Superior temporal gyrus (tissue), 1 donor: ENCODE measurements around the gene NR2F1-AS1.

Experiments used
- DNase-seq: peaks from one replicate; pipeline ENCODE4 v3.0.0-alpha.2; 2016; ENCODE audit errors: extremely low spot score

The NR2F1-AS1 gene

GRCh38 chr5:93603078-93603792, 22.2 kb upstream of the NR2F1-AS1 start:
- peak; percentile 52 for DNase-seq

DNA sequence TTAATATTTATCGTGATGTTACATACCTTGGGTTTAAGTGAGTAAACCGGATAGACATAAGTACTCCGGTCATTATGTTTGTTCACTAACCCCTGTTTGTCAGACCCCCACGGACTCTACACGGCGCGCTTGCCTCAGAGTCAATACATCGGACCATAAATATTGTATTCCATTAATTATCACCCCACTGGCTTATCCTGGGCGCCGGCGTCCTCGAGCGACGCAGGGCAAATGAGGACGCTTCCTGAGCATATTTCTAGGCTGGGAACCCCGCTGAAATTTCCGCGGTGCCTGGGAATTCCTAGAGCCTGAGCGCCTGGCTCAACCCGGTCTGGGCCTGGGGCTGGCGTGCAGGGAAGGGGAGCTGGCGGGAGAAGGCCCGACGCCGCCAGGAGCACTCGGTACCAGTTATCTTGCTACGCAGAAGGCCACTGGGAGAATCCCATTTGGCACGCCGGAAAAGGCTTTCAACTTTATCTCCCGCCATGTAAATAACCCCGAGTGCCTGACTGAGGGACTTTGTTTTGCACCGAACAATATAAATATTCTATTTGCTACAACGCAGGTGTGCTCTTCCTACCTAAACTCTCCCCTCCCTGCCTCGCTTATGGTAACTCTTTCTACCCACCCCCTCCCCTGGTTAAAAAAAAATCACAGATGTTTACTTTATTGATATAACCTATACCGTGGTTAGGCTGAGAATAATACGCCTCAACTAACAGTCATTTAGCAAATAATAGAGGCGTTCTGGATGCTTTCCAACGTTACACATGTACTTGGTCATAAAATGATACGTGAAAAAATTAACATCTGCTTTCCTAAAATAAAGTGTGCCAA, 21.4 kb upstream of the NR2F1-AS1 start:
- DNase-seq: no peak

DNA sequence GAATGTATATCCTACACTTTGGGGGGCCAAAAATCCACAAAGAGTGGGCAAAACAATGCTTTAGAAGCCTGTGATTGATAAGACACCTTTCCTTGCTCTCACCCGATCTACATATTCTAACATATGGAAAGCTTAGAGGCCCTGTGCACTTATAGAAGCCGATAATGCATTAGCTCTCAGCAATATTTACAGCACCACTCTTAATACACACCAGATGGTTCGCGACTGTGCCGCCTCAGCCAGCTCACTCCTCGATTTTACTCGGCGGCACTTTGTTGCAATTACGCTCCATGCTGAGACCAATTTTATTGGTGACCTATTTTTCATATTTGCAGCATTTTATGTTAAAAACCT, 20.8 kb upstream of the NR2F1-AS1 start:
- DNase-seq: peak; percentile 43

DNA sequence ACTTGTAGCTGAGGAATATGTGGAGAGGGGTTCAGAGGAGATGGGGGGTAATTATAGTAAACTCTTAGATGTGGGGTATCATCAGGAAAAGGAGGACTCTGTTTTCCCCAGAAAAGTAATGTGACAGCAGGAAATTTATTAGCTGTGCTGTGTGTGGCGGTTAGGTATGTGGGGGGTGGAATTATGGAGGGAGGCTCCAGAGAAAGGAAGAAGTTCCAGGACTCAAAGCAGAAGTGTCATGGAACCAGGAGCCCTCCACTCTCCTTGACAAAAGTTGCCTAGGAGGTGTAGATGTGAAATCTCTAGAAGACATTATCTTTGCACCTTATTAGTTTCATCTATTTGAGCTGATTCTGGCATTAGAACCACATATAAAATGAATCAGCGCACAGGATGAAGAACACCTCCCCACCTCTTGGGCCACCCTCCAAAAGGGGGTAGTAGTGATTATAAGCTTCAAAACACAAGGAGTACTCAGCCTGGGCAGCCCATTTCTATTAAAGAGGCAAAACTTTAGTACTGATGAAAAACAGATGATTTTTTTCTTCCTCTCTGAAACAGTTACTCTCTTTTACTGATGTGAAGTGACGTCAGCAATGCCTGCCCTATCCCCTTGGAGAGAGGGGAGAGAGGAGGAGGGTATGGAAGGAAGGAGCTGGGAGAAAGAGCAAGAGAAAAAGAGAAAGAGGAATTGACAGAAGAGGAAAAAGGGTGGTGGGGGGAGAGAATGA, 20.2 kb upstream of the NR2F1-AS1 start:
- peak; percentile 70 for DNase-seq

DNA sequence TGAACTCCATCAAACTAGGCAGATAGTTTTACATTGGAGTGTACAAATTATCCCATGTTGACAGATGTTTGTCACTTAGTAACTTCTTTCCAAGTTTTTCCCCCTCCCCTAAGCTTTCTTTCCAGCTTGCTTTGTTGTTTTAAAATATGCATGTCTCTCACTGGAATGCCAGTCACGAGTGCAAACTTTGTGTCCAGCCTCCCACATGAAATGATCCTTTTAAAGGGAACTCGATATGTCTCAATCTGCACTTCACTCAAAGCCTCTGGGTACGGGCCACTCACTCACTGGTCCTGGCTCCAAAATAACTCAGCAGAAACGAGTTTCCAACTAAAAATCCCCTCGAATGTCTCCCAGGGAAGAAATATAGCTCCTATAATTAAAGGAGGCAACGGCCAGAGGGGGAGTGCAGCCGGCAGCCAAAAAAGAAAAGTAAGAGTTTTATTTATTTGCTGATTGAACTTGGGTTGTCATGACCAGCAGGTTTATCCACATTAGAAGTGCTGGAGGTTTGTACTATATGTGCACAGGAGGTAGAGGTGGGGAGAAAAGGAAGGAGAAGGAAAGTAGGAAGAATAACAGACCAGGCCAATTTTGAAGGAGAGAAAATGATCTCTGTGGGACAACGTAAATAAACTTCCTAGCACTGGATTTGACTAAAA, 19.5 kb upstream of the NR2F1-AS1 start:
- DNase-seq: no peak

DNA sequence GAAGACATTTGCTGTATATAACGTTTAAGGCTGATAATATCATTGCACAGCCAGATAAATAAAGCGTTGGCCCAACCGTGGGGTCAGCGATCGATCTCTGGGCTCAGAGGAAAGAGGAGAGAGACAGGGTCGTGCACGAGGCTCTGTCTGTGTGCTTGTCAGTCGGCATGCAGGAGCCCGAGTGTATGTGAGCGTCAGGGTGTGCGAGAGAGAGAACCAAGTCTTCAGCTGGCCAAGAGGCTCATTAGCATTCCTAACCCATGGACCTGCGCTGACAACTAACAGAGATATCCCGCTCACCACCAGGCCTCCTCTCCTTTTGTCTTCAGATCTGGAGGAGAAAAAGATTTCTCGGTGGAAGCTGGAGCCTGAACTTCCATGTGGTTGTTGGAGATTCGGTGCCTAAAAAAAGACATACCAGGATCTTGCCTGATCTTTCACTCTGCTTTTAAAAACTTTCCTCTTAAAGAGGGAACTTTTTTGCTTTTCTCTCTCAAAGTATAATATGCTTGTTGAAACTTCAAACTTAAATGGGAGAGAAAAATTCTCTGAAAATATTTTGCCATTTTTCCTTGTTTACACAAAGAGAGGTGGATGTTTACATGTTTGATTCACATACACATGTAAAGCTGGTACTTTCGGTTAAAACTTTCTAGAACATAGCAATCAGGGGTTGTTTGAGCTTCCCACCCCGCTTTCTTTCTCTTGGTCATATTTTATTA, 18.5 kb upstream of the NR2F1-AS1 start:
- DNase-seq: peak; percentile 64

GRCh38 chr5:93599001-93599379, 18.0 kb upstream of the NR2F1-AS1 start:
- DNase-seq: peak; percentile 44

DNA sequence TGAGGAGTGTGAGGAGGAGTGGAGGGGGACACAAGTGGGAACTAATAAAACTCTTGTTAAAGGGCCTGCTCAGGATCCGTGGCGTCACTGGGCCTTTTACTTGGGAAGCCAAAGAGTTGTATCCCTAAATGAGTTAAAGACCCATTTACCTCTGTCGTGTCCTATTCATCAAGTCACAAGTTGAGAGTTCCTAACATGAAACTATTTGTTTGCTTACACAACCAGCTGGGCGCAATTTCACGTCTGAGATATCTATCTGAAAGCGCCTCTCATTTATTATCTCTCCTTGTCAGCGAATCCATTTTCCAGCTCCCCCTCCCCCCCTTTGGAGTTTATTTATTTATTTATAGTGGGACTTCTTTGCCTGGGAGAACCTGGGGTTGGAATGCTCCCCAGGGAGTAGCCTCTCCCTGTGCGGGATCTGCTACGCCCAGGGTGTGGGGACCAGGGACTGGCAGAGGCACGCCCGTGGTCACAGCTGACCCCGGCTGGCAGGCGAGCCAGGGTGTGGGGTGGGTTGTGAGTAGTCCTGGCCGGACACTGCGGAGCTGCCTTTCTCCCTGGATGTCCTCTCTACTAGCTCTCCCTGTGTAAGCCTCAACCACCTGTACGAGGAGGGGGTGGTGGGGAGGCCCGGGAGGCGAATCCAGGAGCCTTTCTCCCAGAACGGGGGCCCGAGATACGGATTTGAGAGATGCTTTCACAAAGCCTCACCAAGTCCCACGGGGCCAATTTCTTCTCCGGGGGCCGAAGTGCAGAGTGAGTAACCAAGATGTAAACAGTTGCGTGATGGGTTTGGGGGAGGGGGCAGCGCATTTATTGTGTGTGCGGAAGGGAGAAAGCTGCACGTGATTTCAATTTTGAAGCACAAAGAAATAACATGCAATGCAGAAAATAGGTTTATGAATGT, 17.3 kb upstream of the NR2F1-AS1 start:
- peak; percentile 14 for DNase-seq

DNA sequence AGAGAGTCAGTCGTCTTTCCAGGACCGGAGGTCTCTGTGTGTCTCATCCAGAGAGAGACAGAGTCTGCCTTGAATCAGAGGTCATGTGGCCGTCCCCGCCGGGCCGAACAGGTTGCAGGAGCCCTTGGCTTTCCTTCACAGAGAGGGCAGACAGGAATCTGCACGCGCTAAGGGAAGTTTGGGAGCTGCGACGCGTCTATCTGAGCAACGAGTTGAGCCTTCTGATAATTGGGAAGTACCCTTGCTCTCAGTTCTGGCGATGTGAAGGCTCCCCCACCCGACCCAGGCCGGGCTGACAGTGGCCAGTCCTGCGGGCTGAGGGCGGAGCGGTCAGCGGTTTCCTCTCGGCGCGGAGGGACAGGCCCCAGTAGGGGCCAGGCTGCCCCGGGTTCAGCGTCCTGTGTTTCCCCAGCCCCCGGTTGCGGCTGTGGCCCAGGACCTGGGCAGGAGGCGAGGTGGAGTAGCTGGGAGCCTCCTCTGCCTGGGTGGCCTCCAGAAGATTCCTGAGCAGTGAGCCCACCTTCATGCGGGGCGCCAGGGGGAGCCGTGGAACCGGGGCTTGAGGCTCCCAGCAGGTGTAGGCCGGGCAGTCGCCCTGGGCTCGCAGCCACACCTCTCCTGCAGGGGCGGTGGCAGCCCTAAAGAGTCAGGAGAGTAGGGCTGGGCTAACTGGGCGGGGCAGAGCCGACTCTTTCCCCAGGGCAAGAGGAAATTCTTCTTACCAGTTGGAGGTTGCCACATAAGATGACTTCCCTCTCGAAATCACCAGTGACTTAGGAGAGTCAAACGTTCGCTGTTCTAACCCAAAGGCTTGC, 15.9 kb upstream of the NR2F1-AS1 start:
- no peak for DNase-seq

DNA sequence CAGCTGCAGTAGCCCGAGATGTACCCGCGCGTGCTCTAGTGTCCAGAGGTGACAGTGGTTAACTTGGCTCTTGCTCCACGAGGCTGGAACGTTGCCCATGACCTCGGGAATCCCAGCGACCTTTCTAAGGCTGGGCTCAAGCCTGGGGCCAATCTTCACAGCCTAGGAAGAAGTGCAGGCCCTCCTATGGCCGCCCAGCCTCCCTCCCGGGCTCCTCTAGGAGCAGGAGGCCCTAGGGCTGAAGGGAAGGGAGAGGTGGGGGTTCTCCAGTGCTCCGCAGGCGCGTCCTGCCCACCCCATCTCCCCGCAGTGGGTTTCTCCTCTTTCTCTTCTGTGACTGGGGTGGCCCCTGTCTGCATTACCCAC, 15.3 kb upstream of the NR2F1-AS1 start:
- DNase-seq: no peak

DNA sequence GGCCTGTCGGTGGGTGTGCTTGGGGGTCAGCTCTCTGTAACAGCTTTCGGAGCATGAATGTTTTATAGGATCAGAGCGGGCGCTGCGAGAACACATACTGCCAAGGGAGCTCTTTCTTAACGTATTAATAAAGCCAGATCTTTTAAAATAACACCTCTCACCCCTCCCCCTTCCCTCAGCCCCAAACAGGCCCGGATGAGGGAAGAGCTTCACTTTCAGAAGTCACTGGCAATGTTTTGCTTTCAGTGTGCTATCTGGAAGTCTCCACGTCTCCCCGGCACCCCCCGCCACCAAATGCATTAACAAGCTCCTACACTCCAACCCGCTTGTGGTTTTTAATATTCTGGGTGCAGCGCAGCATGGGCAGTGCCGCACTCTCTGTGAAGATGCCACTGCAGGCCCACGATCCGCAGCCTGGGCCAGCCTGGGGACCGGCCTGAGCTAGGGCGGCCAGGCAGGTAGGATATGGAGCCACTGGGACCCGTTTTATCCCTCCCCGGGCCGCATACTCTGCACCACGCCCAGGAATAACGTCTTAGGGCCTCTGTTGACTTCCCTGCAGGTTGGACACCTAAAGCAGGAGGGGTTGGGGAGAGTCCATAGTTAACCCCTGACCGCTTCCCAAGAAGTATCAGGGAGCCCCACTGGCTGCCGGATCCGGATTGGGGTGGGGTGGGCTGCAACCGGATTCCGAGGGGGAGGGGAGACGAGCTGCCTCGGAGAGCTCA, 14.6 kb upstream of the NR2F1-AS1 start:
- peak; percentile 28 for DNase-seq

GRCh38 chr5:93594591-93595419, 13.8 kb upstream of the NR2F1-AS1 start:
- peak; percentile 35 for DNase-seq

DNA sequence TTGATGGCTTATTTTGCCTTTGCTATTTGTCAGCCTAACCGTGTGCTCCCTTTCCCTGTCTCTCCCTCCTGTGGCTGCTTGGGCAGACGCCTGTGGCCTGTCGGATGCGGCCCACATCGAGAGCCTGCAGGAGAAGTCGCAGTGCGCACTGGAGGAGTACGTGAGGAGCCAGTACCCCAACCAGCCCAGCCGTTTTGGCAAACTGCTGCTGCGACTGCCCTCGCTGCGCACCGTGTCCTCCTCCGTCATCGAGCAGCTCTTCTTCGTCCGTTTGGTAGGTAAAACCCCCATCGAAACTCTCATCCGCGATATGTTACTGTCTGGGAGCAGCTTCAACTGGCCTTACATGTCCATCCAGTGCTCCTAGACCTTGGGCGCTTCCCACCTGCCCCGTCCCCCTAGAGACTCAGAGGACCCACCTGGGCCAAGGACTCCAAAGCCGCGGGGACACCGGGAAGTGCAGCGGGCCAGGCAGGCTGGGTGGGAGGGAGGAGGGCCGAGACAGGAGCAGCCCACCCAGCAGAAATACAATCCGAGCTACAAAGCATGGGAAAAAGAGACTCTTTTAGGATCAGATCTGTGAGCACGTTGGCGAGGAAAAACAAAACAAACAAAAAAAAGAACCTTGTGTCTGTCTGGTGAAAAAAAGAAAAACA, 12.6 kb upstream of the NR2F1-AS1 start:
- DNase-seq: no peak

DNA sequence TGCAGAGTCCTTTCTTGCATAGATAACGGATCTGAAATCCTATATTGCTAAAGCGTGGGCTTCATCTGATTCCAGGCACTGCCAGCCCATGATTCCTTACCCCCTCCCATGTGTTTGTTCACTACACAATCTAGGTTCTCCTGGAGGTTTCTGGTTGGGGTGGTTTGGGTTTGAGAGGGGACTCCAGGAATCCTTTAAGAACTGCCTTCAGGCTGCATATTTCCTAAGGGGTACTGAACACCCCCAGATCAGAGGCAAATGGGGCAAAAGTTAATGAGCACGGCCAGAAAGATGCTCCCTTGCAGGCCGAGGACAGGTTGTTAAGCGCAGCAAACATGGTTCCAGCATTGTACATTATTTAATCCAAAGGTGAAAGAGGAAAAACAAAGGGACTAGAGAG, 11.9 kb upstream of the NR2F1-AS1 start:
- peak; percentile 43 for DNase-seq

DNA sequence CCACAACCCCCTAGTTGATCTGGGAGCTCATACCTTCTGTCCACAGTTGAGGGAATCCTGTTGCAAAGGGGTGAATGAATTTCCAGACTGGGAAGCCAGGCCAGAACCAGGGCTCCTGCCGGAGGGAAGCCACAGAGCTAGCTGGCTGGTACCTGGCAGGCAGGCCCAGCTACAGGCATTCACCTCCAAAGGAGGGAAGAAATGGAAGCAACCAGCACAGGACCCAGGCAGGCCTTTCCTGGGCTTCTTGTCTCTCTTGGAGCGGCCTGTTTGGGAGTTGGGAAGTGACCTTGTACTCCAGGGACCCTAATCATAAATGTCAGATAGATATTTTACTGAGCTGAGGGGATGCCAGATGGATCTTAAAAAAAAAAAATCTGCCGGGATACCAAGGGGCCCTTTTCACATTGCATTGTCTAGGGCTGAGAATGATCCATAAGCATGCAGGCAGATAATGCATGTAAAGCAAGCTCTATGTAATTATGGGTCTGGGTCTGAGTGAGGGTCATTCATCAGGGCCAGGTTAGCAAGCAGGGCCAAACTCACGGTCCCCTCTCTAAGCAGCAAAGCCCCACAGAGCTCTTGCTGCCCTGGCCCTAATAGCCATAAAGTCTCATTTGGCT, 10.4 kb upstream of the NR2F1-AS1 start:
- no peak for DNase-seq

- DNase-seq: no peak
These were observed 9.5 kb upstream of the NR2F1-AS1 start for GRCh38 chr5:93590493-93590892.

DNA sequence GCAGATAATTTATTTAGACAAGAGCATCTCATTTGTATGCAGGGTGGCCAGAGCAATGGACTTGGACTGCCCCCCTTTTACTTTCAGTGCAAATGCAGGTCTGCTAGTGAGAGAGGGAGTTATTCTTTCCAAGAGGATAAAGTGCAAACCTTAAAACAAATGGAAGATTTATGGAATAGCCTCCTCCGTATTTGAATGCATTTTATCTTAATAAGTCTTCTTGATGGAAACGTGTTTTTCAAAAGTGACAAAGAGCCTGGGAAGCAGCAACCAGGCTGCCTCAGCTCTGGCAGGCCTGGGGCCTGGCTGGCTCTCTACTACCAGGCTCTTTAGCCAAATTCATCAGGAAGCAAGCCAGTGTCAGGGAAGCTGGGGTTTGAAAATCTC, 8.8 kb upstream of the NR2F1-AS1 start:
- no peak for DNase-seq
